K562 (cell line): ENCODE measurements around the gene CKS2. TPM values are rescaled to one million over a fixed set of nuclear protein-coding genes. Genes with fewer than 3 reads are reported as not detected.

ENCODE experiments used
- AFF4 ChIP-seq: sonication (generic); formaldehyde crosslinking; IDR thresholded peaks from 2 replicates; pipeline ENCODE4 v1.8.0; 2023; ENCODE audit warnings: mild to moderate bottlenecking, missing genetic modification reagents
- BRD4 ChIP-seq: fragments of 200-600 bp; sonication (generic); IDR thresholded peaks from 2 replicates; pipeline ENCODE4 v1.6.1; 2017; ENCODE audit warnings: inconsistent platforms
- KAT7 ChIP-seq: sonication (generic); formaldehyde crosslinking; IDR thresholded peaks from 2 replicates; pipeline ENCODE4 v1.8.0; 2022; ENCODE audit warnings: missing genetic modification reagents, mild to moderate bottlenecking, borderline replicate concordance
- MNT ChIP-seq, 2 experiments: fragments of 450-650 bp; conservative IDR thresholded peaks; 2 replicates each; pipeline ENCODE4 v1.6.1; 2017; ENCODE audit warnings: mild to moderate bottlenecking in 2 of 2, moderate library complexity in 2 of 2
- PBX2 ChIP-seq, 2 experiments: IDR thresholded peaks in 1 of 2; conservative IDR thresholded peaks in 1 of 2; 2 replicates each; pipeline ENCODE4 v1.6.1; 2016; ENCODE audit warnings: low read depth in 2 of 2, mild to moderate bottlenecking in 1 of 2, missing compliant biosample characterization in 1 of 2, missing genetic modification characterization in 1 of 2, moderate library complexity in 1 of 2
- RBM15 ChIP-seq: fragments of 200-400 bp; formaldehyde crosslinking; IDR thresholded peaks from 2 replicates; pipeline ENCODE4 v1.6.1; 2018; ENCODE audit warnings: mild to moderate bottlenecking, low read length, moderate library complexity; ENCODE audit not compliant: insufficient read depth
- SMARCA4 ChIP-seq: fragments of 450-650 bp; IDR thresholded peaks from 2 replicates; pipeline ENCODE4 v1.6.1; 2016
- ZNF133 ChIP-seq: fragments of 250-450 bp; sonication (Bioruptor Pico); IDR thresholded peaks from 2 replicates; pipeline ENCODE4 v1.4.0; 2020; ENCODE audit warnings: mild to moderate bottlenecking
- ZNF395 ChIP-seq: fragments of 200-800 bp; sonication (Bioruptor generic); IDR thresholded peaks from 2 replicates; pipeline ENCODE4 v1.6.1; 2017; ENCODE audit warnings: missing genetic modification characterization, missing compliant biosample characterization
- ZNF551 ChIP-seq: fragments of 250-450 bp; sonication (Bioruptor Pico); IDR thresholded peaks from 2 replicates; pipeline ENCODE4 v1.5.0; 2021; ENCODE audit warnings: mild to moderate bottlenecking, moderate library complexity
- polyA plus RNA-seq, 8 experiments: library from polyadenylated mRNA; depleted of rRNA in 4 of 8; stranded (reverse) in 5 of 8; unstranded in 3 of 8; fragments of >200 nt; fragmentation: Nextera tagmentation in 2 of 8; fragmentation: Illumina TruSeq in 1 of 8; extraction: Ambion mirVana in 2 of 8; extraction: Trizol in 1 of 8; gene quantifications; 2 replicates each; pipeline versions ENCODE4 v1.2.1 to v1.2.3, GENCODE V29; 2011 to 2014; ENCODE audit warnings: inconsistent platforms in 1 of 8, missing spikeins in 1 of 8
- total RNA-seq, 7 experiments: library from RNA; depleted of rRNA in 6 of 7; stranded (reverse); fragments of >200 nt in 6 of 7; fragmentation: Illumina TruSeq in 2 of 7; extraction: Trizol in 2 of 7; gene quantifications; 2 replicates each; pipeline versions ENCODE4 v1.2.1 to v1.2.3, GENCODE V29; 2011 to 2021; ENCODE audit warnings: low replicate concordance in 1 of 7

Gene CKS2
- total and polyA plus RNA-seq, 9 of the 15 experiments (the other 6 are each of a cell fraction or from before 2014, with no cell fraction given): 123 to 941 (median 321) TPM

- TF ChIP-seq PBX2 (CRISPR knock-in tag; IDR thresholded peaks at IDR 0.05; ENCODE audit: low read depth) (no peak), PBX2 (tag; conservative IDR thresholded peaks at IDR 0.05; ENCODE audit: low read depth) (no peak), ZNF551 (CRISPR knock-in tag) (no peak), AFF4 (CRISPR knock-in tag) (peak; percentile 76; the same call in 1 of the 2 replicates), MNT (conservative IDR thresholded peaks at IDR 0.05) (no peak; a peak in 1 of 4 replicates), ZNF133 (CRISPR knock-in tag) (no peak), ZNF395 (CRISPR knock-in tag) (0 out of 2 replicates have a peak, but pooled peaks have one; percentile 18), RBM15 (no peak), KAT7 (CRISPR knock-in tag) (0 out of 2 replicates have a peak, but pooled peaks have one; percentile 27), BRD4 (peak; percentile 98), SMARCA4 (no peak)
Measured at GRCh38 chr9:89309608-89310474, 1.2 kb upstream of the CKS2 start (continued).
